ENCODE results near the gene AKT2.

- TF ChIP-seq CTCF (IDR thresholded peaks at IDR 0.05): no peak
- TF ChIP-seq ZFX (IDR thresholded peaks at IDR 0.05; ENCODE audit: borderline replicate concordance): no peak
These were observed 53.4 kb downstream of the AKT2 start for GRCh38 chr19:40231544-40232424.

Measured in 22Rv1 (cell line).